ENCODE results near the gene PPARA. TPM values are rescaled to one million over a fixed set of nuclear protein-coding genes. Genes with fewer than 3 reads are reported as not detected.

Gene PPARA
- total RNA-seq, 1 experiment from 2014 or later: 10.7 TPM

DNA sequence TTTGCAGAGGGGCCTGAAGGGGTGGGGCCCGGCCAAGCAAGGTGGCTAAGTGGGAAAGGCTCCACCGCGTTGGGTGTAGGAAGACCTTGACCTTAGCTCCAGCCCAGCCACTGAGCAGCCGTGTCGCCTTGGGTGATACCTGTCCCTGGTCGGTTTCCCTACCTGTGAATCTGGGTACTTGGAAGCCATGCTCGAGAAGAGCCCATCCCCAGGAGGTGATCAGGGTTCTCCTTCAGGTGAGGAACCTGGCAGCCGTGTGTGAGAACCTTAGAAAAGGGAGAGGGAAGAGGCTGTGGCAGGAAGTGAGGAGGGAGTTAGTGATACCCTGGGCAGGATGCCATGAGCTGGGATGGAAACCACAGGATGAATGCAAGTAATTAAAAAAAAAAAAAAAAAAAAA lies 21.6 kb downstream of the PPARA start:
- Histone ChIP-seq H3K27ac (ENCODE audit: low read length) (no peak overlapping the region), H3K27me3 (ENCODE audit: control insufficient read depth, insufficient read depth, low read length) (no peaks in the 10 kb centered on the region), H3K4me3 (ENCODE audit: low read depth in 2 of 2, low read length in 2 of 2) (no peak overlapping the region), H3K36me3 (ENCODE audit: control insufficient read depth, insufficient read depth, low read length) (no peaks in the 10 kb centered on the region), H3K4me1 (ENCODE audit: control insufficient read depth, insufficient read depth, low read length) (no peaks in the 10 kb centered on the region), H3K9me3 (ENCODE audit: control insufficient read depth, insufficient read depth, low read depth, low read length) (no peaks in the 10 kb centered on the region)
- DNase-seq (ENCODE audit: low read depth, low spot score) (no peak), ATAC-seq (no peak)
- in situ Hi-C loops (cut with HindIII; ENCODE audit: low pct_unique_long_range_greater_than_20kb, low sequenced_read_pairs) (no loop called here), intact Hi-C loops (cut with micrococcal nuclease; ENCODE audit: unreplicated experiment) (no loop called here)
- ChIA-PET POLR2A (no interaction called here), CTCF (no interaction called here)
- BruUV-seq (replicated peaks): no TSS peak
- TF ChIP-seq POLR2AphosphoS5 (IDR thresholded peaks at IDR 0.05; ENCODE audit: low read depth, low read length) (no peak), CTCF (IDR thresholded peaks at IDR 0.05) (no peak), TCF7L2 (IDR thresholded peaks at IDR 0.05; ENCODE audit: low read depth, low read length) (no peak), SIN3A (IDR thresholded peaks at IDR 0.05; ENCODE audit: borderline replicate concordance, insufficient read depth, low read depth, low read length) (no peak)
- TF ChIP-seq, protein P1, sequence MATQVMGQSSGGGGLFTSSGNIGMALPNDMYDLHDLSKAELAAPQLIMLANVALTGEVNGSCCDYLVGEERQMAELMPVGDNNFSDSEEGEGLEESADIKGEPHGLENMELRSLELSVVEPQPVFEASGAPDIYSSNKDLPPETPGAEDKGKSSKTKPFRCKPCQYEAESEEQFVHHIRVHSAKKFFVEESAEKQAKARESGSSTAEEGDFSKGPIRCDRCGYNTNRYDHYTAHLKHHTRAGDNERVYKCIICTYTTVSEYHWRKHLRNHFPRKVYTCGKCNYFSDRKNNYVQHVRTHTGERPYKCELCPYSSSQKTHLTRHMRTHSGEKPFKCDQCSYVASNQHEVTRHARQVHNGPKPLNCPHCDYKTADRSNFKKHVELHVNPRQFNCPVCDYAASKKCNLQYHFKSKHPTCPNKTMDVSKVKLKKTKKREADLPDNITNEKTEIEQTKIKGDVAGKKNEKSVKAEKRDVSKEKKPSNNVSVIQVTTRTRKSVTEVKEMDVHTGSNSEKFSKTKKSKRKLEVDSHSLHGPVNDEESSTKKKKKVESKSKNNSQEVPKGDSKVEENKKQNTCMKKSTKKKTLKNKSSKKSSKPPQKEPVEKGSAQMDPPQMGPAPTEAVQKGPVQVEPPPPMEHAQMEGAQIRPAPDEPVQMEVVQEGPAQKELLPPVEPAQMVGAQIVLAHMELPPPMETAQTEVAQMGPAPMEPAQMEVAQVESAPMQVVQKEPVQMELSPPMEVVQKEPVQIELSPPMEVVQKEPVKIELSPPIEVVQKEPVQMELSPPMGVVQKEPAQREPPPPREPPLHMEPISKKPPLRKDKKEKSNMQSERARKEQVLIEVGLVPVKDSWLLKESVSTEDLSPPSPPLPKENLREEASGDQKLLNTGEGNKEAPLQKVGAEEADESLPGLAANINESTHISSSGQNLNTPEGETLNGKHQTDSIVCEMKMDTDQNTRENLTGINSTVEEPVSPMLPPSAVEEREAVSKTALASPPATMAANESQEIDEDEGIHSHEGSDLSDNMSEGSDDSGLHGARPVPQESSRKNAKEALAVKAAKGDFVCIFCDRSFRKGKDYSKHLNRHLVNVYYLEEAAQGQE (IDR thresholded peaks at IDR 0.05; ENCODE audit: insufficient read depth in 1 of 2, low read depth in 2 of 2, low read length in 1 of 2): no peak

GRCh38 chr22:46172522-46173110 lies 22.3 kb downstream of the PPARA start:
- H3K4me1 ChIP-seq (ENCODE audit: control insufficient read depth, insufficient read depth, low read length): no peaks in the 10 kb centered on the region
- CTCF ChIA-PET: no interaction called here
- DNase-seq (ENCODE audit: low read depth, low spot score) (no peak), ATAC-seq (no peak)
- no peaks in the 10 kb centered on the region for H3K27me3 ChIP-seq (ENCODE audit: control insufficient read depth, insufficient read depth, low read length)
- POLR2A ChIA-PET: interaction anchor here (0.6 kb wide), 1 partner anchor 11 kb away, joined by 3 read pairs; no protein-coding TSS in a partner anchor
- H3K9me3 ChIP-seq (ENCODE audit: control insufficient read depth, insufficient read depth, low read depth, low read length): no peaks in the 10 kb centered on the region
- intact Hi-C loops (cut with micrococcal nuclease; ENCODE audit: unreplicated experiment): no loop called here
- no TSS peak for BruUV-seq (replicated peaks)
- H3K36me3 ChIP-seq (ENCODE audit: control insufficient read depth, insufficient read depth, low read length): no peaks in the 10 kb centered on the region
- in situ Hi-C loops (cut with HindIII; ENCODE audit: low pct_unique_long_range_greater_than_20kb, low sequenced_read_pairs): no loop called here
- H3K4me3 ChIP-seq (ENCODE audit: low read depth in 2 of 2, low read length in 2 of 2): no peak overlapping the region
- TF ChIP-seq, protein P1 (IDR thresholded peaks at IDR 0.05; ENCODE audit: insufficient read depth in 1 of 2, low read depth in 2 of 2, low read length in 1 of 2): no peak
- no peak for TF ChIP-seq POLR2AphosphoS5 (IDR thresholded peaks at IDR 0.05; ENCODE audit: low read depth, low read length)
- H3K27ac ChIP-seq (ENCODE audit: low read length): no peak overlapping the region

Measured in Panc1 (cell line).